Measurements from ENCODE around the gene MFNG. TPM values are rescaled to one million over a fixed set of nuclear protein-coding genes. Genes with fewer than 3 reads are reported as not detected.
"Not testable (repeated sequence)": the region's sequence is repeated elsewhere in the genome, so short reads cannot be mapped to it uniquely, and the experiment has no call there.

The MFNG gene
- total RNA-seq, 2 experiments from 2014 or later: 225 to 235 TPM

DNA sequence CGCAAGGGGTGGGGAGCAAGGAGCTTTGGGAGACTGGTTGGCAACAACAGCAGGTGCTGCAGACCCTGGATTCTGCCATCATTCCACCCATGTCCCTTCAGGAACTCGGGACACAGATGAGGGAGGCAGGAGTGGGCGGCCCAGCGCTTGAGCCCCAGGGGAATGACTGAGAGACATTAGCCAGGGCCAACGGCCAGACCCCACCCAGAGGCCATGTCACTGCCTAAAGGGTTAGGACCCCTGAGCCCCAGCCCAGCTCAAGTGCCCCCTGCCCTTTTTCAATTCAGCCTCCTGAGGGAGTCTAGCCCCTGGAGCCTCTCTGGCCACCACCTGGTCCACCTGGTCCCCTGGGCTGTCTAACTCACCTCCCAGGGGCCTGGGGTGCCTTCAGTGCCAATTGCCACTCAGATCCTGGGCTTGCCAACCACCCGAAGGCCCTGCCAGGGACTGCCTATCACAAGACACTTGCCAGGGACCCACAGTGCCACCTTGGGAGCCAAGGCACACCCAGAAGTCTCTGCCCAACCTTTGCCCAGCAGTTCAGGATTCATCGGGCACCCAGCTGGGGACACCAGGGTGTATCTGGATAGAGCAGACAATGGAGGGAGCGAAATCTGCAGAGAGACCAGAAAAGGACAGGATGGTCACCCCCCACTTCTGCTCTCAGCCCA is 16.6 kb downstream of the MFNG start:
- TSS peak; percentile 61 for BruUV-seq (replicated peaks)
- DNase-seq (ENCODE audit: low spot score): no peak
- POLR2A ChIA-PET: no interaction called here
- TF ChIP-seq, protein P1, sequence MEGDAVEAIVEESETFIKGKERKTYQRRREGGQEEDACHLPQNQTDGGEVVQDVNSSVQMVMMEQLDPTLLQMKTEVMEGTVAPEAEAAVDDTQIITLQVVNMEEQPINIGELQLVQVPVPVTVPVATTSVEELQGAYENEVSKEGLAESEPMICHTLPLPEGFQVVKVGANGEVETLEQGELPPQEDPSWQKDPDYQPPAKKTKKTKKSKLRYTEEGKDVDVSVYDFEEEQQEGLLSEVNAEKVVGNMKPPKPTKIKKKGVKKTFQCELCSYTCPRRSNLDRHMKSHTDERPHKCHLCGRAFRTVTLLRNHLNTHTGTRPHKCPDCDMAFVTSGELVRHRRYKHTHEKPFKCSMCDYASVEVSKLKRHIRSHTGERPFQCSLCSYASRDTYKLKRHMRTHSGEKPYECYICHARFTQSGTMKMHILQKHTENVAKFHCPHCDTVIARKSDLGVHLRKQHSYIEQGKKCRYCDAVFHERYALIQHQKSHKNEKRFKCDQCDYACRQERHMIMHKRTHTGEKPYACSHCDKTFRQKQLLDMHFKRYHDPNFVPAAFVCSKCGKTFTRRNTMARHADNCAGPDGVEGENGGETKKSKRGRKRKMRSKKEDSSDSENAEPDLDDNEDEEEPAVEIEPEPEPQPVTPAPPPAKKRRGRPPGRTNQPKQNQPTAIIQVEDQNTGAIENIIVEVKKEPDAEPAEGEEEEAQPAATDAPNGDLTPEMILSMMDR (conservative IDR thresholded peaks at IDR 0.05; ENCODE audit: low read length): no peak
- TF ChIP-seq EZH2phosphoT487 (IDR thresholded peaks at IDR 0.05; ENCODE audit: borderline replicate concordance, low read depth, low read length): no peak
- peaks cover 41% of the 10 kb centered on the region for H3K4me1 ChIP-seq (ENCODE audit: insufficient read depth, low read length, poor library complexity, severe bottlenecking)
- no peaks in the 10 kb centered on the region for H3K9me3 ChIP-seq (ENCODE audit: low read length)
- H2AFZ ChIP-seq (ENCODE audit: low read length): no peak overlapping the region
- intact Hi-C loops (cut with micrococcal nuclease; ENCODE audit: unreplicated experiment): no loop called here
- no peak overlapping the region for H3K27ac ChIP-seq (ENCODE audit: low read depth, low read length, poor library complexity, severe bottlenecking)
- no peaks in the 10 kb centered on the region for H3K9me2 ChIP-seq (ENCODE audit: insufficient read depth, low read length)
- H3K79me2 ChIP-seq (ENCODE audit: insufficient read depth, low read depth, low read length): peaks cover 5% of the 10 kb centered on the region; the same call in 1 of the 2 replicates
- peaks cover 94% of the 10 kb centered on the region for H3K36me3 ChIP-seq (ENCODE audit: insufficient read depth, low read length)
- no peak overlapping the region for H3K4me2 ChIP-seq (ENCODE audit: low read length)
- no peaks in the 10 kb centered on the region for H4K20me1 ChIP-seq (ENCODE audit: insufficient read depth, low read length)
- CTCF ChIA-PET (ENCODE audit: unreplicated experiment): no interaction called here
- no peak overlapping the region for H3K4me3 ChIP-seq (ENCODE audit: low read depth, low read length, poor library complexity, severe bottlenecking)

DNA sequence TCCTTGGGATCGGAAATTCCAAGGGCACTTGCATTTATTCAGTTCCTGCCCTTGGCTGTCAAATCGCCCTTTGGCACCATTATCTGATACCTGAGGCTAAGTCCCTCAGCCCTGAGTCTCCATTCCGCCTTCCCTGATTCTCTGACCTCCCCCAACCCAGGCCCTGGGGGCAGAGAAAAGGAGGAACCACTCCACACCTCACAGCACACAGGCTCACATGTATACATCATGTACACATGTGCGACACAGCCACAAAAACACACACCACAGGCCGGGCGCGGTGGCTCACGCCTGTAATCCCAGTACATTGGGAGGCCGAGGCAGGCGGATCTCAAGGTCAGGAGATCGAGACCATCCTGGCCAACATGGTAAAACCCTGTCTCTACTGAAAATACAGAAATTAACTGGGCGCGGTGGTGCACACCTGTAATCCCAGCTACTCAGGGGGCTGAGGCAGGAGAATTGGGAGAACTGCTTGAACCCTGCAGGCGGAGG is 17.9 kb downstream of the MFNG start:
- POLR2A ChIA-PET; H3K79me2 ChIP-seq (ENCODE audit: insufficient read depth, low read depth, low read length); CTCF ChIA-PET (ENCODE audit: unreplicated experiment); DNase-seq (ENCODE audit: low spot score); H3K27ac ChIP-seq (ENCODE audit: low read depth, low read length, poor library complexity, severe bottlenecking); H3K9me2 ChIP-seq (ENCODE audit: insufficient read depth, low read length); H2AFZ ChIP-seq (ENCODE audit: low read length); intact Hi-C loops (cut with micrococcal nuclease; ENCODE audit: unreplicated experiment); H3K4me3 ChIP-seq (ENCODE audit: low read depth, low read length, poor library complexity, severe bottlenecking); H3K4me2 ChIP-seq (ENCODE audit: low read length); H4K20me1 ChIP-seq (ENCODE audit: insufficient read depth, low read length); H3K9me3 ChIP-seq (ENCODE audit: low read length); BruUV-seq (replicated peaks): not testable (repeated sequence)
- peaks cover 83% of the 10 kb centered on the region for H3K36me3 ChIP-seq (ENCODE audit: insufficient read depth, low read length)
- peaks cover 46% of the 10 kb centered on the region for H3K4me1 ChIP-seq (ENCODE audit: insufficient read depth, low read length, poor library complexity, severe bottlenecking)

DNA sequence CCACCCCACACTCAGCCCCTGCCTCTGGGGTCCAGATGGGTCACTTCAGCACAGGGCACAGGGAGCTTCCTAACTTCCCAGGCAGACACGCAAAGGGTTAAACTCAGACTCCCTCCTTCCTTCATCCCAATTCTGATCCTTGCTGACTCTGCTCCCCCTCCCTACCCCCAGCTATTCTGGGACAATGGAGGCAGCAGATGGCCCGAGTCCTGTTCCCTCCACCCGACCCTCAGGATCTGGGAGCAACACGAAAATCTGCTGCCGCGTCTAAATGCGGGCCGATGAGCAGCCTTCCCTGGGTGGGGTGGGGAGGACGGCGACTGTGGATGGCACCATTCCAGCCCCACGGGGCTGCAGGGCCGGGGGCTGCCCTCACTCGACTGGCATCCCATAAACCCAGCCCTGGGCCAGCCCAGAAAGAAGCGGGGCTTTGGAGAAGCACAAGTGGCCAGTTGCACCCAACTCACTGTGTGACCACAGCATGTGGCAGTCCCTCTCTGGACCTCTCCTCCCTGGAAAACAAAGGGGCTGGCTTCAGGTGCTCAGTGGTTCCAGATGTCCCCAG is 18.7 kb downstream of the MFNG start:
- Histone ChIP-seq H2AFZ (ENCODE audit: low read length) (no peak overlapping the region), H3K4me2 (ENCODE audit: low read length) (no peak overlapping the region), H3K36me3 (ENCODE audit: insufficient read depth, low read length) (peaks cover 76% of the 10 kb centered on the region), H3K9me2 (ENCODE audit: insufficient read depth, low read length) (no peaks in the 10 kb centered on the region), H3K79me2 (ENCODE audit: insufficient read depth, low read depth, low read length) (peaks cover 5% of the 10 kb centered on the region; the same call in 1 of the 2 replicates), H3K9me3 (ENCODE audit: low read length) (no peaks in the 10 kb centered on the region), H3K27ac (ENCODE audit: low read depth, low read length, poor library complexity, severe bottlenecking) (no peak overlapping the region), H3K4me3 (ENCODE audit: low read depth, low read length, poor library complexity, severe bottlenecking) (no peak overlapping the region), H3K4me1 (ENCODE audit: insufficient read depth, low read length, poor library complexity, severe bottlenecking) (peaks cover 47% of the 10 kb centered on the region), H4K20me1 (ENCODE audit: insufficient read depth, low read length) (no peaks in the 10 kb centered on the region)
- no peak for DNase-seq (ENCODE audit: low spot score)
- TF ChIP-seq EZH2phosphoT487 (IDR thresholded peaks at IDR 0.05; ENCODE audit: borderline replicate concordance, low read depth, low read length): no peak
- TF ChIP-seq, protein P1 (conservative IDR thresholded peaks at IDR 0.05; ENCODE audit: low read length): no peak
- intact Hi-C loops (cut with micrococcal nuclease; ENCODE audit: unreplicated experiment): no loop called here
- CTCF ChIA-PET (ENCODE audit: unreplicated experiment): no interaction called here
- no TSS peak for BruUV-seq (replicated peaks)
- POLR2A ChIA-PET: no interaction called here
